Measurements from ENCODE around the gene ACTG1.

ACTG1 gene

DNA sequence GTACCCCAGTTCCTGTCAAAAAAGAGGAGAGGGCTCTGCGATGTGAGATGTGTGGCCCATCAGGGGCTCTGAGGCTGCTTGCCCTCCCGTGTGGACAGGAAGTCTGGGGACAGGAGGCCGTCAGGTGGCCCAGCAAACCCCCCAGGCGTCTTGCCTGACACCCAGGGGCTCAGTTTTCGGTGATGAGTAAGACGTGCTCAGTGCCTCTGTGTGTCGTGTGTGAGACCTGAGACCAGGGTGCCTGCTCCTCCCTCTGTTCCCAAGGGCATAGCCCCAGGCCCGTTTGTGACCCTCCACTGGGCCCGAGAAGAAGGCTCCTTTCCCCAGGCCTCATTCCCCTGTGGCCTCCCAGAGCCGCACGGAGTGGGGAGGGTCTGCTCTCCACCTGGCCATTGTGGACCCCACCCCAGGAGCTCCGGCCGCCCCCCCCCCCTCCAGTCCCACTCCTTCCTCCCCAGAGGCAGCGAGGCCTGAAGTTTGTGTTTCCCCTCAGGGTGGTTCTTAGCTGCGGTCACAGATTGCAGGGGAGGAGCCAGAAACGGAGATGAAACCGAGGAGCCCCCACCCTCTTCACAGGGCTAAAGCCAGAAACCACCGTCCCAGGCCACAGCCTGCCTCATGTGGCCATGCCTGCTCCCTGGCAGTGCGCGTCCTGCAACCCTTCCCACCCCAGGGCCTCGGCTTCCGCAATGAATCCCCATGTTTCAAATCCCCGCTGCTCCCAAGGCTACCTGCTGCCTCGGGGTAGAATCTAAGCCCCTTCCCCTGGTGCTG, 4.9 kb upstream of the ACTG1 start:
- no peak for DNase-seq (ENCODE audit: low read depth)

DNA sequence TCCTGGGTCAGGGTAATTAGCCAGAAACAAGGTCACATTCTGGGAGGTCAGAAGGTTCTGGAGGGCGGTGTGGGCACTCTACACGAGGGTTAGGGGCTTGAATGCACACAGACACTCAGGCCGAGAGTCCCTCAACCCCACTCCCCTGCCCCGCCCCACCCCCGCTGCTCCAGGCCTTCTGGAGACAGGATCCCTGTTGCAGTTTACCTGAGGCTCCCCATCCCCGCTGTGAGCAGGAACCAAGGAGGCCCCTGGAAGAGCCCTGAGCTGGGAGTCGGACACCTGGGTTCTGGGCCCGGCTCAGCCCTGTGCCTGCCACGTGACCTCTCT, 4.4 kb upstream of the ACTG1 start:
- DNase-seq (ENCODE audit: low read depth): no peak

GRCh38 chr17:81516439-81516838, 3.8 kb upstream of the ACTG1 start:
- DNase-seq (ENCODE audit: low read depth): no peak

DNA sequence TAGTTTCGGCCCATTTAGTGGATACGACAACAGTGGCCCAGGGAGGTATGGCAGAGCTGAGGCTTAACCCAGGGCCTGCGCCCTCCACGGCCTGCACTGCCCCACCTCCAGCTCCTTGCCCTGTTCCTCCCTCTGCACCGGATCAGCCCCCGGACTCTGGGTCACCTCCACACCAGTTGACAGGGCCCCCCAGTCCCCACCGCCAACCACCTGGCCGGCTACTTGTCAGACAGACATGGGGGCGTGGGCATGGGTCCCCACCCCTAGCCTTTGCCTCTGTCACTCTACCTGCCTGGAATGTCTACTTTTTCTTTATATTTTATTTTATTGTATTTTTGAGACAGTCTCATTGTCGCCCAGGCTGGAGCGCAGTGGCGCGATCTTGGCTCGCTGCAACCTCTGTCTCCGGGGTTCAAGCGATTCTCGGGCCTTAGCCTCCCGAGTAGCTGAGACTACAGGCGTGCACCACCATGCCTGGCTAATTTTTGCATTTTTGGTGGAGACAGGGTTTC, 3.0 kb upstream of the ACTG1 start:
- no peak for DNase-seq (ENCODE audit: low read depth)

DNA sequence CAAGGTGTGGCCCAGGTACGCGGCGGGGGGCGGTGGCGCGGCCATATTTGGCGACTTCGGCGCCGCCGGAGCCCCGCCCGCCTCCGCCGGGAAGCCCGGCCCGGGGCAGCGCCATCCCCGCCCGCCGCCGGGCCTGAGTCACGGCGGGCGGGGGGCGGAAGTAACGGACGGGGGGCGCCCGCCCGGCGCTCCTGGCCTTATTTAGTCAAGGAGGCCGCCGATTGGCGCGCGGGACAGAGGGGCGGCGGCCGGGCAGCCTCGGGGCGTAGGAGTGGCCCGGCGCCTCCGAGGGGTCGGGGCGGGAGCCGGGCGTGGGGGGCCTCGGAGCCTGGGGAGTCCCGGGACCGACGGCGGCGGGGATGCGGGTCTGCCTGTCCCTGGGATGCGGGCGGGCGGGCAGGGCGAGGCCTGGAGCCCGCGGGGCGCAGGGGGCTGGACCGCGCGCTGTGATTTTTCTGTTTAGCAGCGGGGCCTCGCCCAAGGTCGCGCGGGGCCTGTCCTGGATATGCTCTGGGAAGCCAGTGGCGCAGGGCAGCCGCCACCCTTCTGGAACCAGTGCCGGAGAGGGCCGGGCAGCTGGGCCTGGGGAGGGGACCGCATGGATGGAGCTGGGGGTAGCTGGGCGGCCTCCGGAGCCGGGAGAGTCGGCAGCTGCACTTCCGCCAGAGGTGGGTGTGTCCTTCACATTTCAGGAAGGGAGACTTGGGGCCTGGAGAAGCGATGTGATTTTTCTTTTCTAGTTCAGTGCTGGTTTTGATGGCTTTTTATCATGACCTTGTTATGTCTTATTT, 2.3 kb upstream of the ACTG1 start:
- DNase-seq (ENCODE audit: low read depth): peak; percentile 65

DNA sequence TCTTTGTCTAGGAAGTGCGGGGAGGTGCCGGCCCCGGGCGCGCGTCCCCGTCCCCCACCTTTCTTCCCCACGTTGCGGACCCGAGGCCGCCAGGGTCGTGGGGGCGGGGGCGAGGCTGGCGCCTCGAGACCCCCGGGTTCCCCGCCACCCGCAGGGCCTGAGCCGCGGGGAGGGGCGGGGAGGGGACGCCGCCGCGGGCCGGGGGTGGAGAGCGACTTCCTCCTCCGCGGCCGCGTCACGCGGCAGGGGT, 1.8 kb upstream of the ACTG1 start:
- no peak for DNase-seq (ENCODE audit: low read depth)

DNA sequence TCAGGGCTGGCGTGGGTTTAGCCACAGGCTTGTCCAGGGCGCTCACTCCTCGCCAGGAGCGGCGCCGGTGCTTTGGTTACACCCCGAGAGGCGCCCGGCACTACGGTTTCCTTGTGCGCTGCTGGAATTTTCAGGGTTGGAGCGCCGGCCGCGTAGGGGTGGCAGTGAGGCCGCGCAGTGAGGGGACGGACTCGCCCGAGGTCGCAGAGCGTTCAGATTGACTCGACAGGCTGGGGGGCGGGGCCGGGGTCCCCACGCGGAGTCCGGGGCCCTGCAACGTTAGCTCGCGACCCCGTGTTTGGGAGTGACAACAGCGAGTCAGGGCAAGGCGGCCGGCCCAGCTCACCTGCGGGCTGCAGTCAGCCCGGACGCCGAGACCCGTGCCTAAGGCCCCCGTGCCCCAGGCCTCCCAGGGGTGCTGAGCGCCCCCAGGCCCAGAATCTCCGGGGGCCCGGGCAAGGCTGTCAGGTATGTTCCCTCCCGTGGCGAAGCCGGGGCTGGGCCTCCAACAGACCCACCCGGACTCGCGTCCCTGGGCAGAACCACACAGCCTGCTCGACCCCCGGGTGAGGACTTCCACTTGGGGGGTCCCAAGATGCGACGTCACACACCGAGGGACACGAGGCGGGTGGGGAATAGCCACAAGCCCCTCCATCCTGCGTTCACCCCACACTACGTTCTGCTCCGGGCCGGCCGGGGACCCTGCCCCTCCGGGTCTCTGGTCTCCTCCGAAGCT, 1.3 kb upstream of the ACTG1 start:
- DNase-seq (ENCODE audit: low read depth): no peak

DNA sequence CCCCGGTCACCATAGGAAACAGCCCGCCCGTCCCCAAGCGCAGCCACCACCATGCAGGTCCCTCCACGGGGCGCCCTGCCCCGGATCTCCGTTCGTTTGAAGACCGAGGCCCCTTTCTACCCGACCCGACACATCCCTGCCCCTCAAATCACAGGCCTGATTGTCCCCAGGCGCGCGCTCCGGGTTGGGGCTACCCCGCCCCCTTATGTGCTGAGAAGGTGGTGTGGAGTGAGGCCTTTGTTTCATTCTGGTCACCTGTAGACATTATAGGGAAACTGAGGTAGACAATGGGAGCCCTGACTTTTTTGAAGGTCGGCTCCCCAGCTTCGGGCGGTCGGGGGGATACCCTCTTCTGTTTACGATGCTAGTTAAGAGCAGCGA, 763 bp upstream of the ACTG1 start:
- no peak for DNase-seq (ENCODE audit: low read depth)

DNA sequence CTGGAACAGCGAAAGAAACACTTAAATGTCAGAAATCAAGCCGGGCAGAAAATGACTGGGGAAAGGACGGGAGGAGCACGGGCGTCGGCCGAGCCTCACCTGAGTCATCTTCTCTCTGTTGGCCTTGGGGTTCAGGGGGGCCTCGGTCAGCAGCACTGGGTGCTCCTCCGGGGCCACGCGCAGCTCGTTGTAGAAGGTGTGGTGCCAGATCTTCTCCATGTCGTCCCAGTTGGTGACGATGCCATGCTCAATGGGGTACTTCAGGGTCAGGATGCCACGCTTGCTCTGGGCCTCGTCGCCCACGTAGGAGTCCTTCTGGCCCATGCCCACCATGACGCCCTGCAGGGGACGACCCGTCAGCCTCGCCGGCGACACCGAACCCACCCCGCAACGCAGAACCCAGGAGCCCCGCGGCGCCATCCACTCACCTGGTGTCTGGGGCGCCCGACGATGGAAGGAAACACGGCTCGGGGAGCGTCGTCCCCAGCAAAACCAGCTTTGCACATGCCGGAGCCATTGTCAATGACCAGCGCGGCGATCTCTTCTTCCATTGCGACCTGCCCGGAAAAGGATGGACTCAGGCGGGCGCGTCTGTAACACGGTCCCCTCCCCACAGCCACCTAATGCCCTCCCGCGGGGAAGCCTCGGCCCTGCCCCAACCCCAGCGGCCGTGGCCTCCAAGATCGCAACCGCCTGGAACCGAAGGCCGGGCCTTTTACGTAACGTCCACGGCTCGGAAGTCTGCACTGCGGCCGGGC, 616 bp downstream of the ACTG1 start:
- no peak for DNase-seq (ENCODE audit: low read depth)

DNA sequence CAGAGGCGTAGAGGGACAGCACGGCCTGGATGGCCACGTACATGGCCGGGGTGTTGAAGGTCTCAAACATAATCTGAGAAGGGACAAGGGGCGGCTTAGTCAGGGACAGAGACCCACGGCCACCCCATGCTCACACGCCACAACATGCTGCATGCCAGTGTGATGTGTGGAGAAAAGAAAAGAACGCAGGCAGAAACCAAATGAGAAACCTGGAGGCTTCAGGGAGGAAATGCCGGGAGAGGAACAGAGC, 1.1 kb downstream of the ACTG1 start:
- DNase-seq (ENCODE audit: low read depth): no peak

DNA sequence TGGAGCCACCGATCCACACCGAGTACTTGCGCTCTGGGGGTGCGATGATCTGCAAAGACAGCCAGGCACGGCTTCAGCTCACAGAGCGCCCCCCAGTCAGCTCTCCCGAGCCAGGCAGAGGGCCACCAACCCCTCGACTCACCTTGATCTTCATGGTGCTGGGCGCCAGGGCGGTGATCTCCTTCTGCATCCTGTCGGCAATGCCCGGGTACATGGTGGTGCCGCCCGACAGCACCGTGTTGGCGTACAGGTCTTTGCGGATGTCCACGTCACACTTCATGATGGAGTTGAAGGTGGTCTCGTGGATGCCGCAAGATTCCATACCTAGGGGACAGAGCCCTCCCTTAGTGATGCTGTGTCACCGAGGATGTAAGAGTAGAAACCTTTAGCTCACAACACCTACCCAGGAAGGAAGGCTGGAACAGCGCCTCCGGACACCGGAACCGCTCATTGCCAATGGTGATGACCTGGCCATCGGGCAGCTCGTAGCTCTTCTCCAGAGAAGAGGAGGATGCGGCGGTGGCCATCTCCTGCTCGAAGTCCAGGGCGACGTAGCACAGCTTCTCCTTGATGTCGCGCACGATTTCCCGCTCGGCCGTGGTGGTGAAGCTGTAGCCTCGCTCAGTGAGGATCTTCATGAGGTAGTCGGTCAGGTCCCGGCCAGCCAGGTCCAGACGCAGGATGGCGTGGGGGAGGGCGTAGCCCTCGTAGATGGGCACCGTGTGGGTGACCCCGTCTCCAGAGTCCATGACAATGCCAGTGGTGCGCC, 1.6 kb downstream of the ACTG1 start:
- no peak for DNase-seq (ENCODE audit: low read depth)

DNA sequence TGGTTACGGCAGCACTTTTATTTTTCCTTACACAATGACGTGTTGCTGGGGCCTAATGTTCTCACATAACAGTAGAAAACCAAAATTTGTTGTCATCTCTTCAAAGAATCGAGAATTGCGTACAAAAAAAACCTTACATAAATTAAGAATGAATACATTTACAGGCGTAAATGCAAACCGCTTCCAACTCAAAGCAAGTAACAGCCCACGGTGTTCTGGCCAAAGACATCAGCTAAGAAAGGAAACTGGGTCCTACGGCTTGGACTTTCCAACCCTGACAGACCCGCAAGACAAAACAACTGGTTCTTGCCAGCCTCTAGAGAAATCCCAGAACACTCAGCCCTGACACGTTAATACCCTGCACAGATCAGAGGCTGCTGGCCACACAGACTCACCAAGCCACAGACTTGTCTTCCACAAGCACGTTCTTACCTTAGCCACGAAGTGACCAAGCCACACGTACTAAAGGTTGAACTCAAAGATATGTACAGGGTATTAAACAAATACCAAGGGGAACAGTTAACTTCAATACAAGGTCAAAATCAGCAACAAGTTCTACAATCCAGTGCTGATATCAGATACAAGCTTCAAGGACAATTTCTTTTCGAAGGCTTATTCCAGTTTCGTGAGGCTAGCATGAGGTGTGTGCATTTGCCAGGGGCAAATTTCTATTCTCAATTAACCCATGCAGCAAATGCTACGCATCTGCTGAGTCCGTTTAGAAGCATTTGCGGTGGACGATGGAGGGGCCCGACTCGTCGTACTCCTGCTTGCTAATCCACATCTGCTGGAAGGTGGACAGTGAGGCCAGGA, 2.4 kb downstream of the ACTG1 start:
- no peak for DNase-seq (ENCODE audit: low read depth)

GRCh38 chr17:81509207-81509971, 3.2 kb downstream of the ACTG1 start:
- no peak for DNase-seq (ENCODE audit: low read depth)

DNA sequence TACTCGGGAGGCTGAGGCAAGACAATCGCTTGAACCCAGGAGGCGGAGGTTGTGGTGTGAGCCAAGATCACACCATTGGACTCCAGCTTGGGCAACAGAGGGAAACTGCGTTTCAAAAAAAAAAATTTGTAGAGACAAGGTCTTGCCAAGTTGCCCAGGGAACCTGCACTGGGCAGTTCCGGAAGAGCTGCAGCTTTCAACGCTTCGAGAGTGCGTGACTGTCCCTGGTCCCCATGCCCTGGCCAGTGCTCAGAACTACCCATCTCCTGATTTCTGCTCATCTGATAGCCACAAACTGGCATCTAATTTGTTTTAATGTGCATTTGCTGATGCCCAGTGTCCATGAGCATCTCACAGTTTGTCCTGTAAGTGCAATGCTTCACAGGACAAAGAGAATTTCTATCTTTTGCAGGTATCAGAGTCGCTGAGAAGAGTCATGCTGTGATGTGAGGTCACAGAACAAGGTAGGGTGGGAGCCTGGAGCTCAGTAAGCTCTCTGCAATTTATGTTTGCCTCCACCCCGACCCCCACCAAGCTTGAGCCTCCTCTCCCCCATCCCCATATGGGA, 3.9 kb downstream of the ACTG1 start:
- no peak for DNase-seq (ENCODE audit: low read depth)

DNA sequence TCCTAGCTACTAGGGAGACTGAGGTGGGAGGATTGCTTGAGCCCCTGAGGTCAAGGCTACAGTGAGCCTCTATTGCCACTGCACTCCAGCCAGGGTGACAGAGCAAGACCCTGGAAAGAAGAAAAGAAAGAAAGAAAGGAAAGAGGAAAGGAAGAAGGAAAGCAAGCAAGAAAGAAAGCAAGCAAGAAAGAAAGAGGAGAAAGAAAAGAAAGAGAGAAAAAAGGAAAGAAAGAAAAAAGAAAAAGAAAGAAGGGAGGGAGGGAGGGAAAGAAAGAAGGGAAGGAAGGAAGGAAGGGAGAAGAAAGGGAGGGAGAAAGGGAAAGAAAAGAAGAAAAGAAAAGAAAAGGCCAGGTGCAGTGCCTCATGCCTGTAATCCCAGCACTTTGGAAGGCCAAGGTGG, 9.0 kb downstream of the ACTG1 start:
- DNase-seq (ENCODE audit: low read depth): no peak

DNA sequence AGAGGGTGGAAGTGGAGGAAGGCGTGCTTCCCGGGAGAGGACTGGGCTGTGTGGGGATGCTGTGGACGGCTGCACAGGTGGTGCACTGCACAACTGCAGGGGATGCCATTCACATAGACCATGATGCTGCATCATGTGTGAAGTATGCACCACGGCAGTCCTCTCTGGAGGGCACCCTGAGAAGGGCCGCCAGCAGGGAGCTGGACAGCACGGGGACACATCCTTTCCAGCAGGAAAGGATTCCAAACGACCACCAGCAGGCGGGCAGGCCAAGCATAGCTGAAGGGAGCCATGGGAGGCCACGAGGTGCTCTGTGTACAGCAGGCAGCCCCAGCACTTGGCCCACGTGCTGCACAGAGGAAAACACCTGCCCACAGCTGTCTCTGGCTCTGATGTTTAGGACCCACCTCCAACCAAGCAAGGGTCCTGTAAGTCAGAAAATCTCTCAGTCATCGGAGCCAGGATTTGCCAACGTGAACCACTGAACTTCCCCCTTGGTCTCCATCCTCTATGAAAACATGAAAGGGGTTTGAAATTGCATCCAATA, 10.1 kb downstream of the ACTG1 start:
- DNase-seq (ENCODE audit: low read depth): no peak

- no peak for DNase-seq (ENCODE audit: low read depth)
Measured at GRCh38 chr17:81500047-81500446, 12.6 kb downstream of the ACTG1 start.

GRCh38 chr17:81499601-81499970, 13.0 kb downstream of the ACTG1 start:
- DNase-seq (ENCODE audit: low read depth): no peak

- no peak for DNase-seq (ENCODE audit: low read depth)
Measured at GRCh38 chr17:81498953-81499600, 13.5 kb downstream of the ACTG1 start.
